RWPE2 (cell line): Measurements from ENCODE around the gene EML1.

Experiments used
- ATAC-seq: fragments of 200-7000 bp; cut with Tn5 transposase; 3 replicates; pipeline ENCODE4 v1.9.1; 2021; ENCODE audit warnings: low read depth
- DNase-seq: peaks from one replicate; pipeline ENCODE4 v3.0.0-alpha.2; 2020; ENCODE audit warnings: low spot score
- H3K27ac ChIP-seq: fragments of 450-650 bp; 2 replicates; pipeline ENCODE4 v1.5.1; 2017; ENCODE audit warnings: mild to moderate bottlenecking; ENCODE audit not compliant: poor library complexity, severe bottlenecking
- H3K27me3 ChIP-seq: fragments of 250-450 bp; sonication (Bioruptor Pico); 2 replicates; pipeline ENCODE4 v1.5.1; 2021; ENCODE audit warnings: mild to moderate bottlenecking, moderate library complexity; ENCODE audit not compliant: insufficient read depth, poor library complexity, severe bottlenecking
- H3K36me3 ChIP-seq: fragments of 250-450 bp; sonication (Bioruptor Pico); 2 replicates; pipeline ENCODE4 v1.5.1; 2020; ENCODE audit warnings: low read depth, mild to moderate bottlenecking, moderate library complexity
- H3K4me1 ChIP-seq: fragments of 250-450 bp; sonication (Bioruptor Pico); 2 replicates; pipeline ENCODE4 v1.5.1; 2021; ENCODE audit warnings: mild to moderate bottlenecking, moderate library complexity; ENCODE audit not compliant: insufficient read depth, poor library complexity, severe bottlenecking
- H3K4me3 ChIP-seq: fragments of 250-450 bp; sonication (Bioruptor Pico); 2 replicates; pipeline ENCODE4 v1.5.1; 2021; ENCODE audit warnings: mild to moderate bottlenecking, moderate library complexity; ENCODE audit not compliant: severe bottlenecking
- H3K9me3 ChIP-seq: fragments of 250-450 bp; sonication (Bioruptor Pico); 2 replicates; pipeline ENCODE4 v1.5.1; 2021; ENCODE audit warnings: mild to moderate bottlenecking, moderate library complexity; ENCODE audit not compliant: severe bottlenecking
- TF ChIP-seq, protein P1 (sequence below): fragments of 450-650 bp; IDR thresholded peaks from one replicate; pipeline ENCODE4 v1.5.1; 2017; ENCODE audit warnings: mild to moderate bottlenecking, moderate library complexity; ENCODE audit not compliant: poor library complexity, severe bottlenecking

The EML1 gene

DNA sequence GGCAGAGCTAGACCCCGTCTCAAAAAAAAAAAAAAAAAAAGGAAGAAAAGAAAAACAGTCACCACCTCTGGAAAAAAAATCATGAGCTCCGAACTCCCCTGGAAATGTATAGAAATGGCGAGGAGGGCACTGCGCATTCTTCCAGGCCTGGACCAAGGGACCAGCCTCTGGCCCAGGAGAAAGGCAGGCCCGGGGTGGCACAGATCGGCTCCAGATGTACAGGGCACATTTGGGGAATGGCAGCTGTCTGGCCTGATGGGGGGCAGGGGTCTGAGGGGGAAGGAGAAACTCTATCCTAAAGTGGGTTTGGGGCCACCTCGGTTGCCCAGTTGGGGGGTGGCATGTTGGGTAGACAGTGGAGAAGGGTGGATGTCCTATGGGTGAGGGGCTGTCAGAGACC is 46.0 kb upstream of the EML1 start:
- Histone ChIP-seq H3K27me3 (no peaks in the 10 kb centered on the region), H3K4me3 (no peak overlapping the region), H3K4me1 (peaks cover 1% of the 10 kb centered on the region)

DNA sequence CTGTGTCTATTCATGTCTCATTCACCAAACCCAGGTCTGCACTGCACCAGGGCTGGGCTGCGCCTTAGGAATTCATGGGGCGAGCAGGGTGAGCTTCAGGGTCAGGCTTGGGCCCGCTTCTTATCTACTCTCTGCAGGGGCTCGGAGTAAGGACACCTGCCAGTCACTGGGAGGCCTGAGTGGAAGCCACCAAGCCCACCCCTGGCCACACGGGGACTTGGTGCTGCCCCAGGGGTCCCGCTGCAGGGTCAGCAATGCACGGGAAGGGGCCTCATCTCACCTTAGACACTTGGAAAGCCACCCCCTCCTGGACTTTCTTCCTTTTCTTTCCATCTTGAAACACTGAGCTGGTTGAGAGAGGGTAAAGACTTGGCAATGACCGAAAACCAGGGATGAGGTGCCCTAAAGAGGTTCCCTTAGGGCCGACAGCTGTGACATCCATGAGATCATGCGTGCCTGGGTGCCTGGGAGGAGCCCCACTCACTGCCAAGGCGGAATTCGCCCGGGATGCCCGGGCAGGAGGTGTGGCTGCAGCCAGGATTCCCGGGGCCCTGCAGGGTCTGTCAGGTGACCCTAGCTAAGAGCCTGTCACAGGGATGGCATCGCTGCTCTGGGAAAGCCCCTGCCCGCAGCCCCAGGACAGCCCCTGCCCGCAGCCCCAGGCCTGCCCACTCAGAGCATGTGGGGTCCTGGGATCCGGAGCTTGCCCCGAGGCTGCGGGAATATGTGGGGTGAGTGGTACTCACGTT is 45.5 kb upstream of the EML1 start:
- Histone ChIP-seq H3K36me3 (no peaks in the 10 kb centered on the region), H3K27me3 (no peaks in the 10 kb centered on the region), H3K4me1 (peaks cover 7% of the 10 kb centered on the region), H3K27ac (no peak overlapping the region), H3K4me3 (no peak overlapping the region), H3K9me3 (no peaks in the 10 kb centered on the region)
- TF ChIP-seq, protein P1, sequence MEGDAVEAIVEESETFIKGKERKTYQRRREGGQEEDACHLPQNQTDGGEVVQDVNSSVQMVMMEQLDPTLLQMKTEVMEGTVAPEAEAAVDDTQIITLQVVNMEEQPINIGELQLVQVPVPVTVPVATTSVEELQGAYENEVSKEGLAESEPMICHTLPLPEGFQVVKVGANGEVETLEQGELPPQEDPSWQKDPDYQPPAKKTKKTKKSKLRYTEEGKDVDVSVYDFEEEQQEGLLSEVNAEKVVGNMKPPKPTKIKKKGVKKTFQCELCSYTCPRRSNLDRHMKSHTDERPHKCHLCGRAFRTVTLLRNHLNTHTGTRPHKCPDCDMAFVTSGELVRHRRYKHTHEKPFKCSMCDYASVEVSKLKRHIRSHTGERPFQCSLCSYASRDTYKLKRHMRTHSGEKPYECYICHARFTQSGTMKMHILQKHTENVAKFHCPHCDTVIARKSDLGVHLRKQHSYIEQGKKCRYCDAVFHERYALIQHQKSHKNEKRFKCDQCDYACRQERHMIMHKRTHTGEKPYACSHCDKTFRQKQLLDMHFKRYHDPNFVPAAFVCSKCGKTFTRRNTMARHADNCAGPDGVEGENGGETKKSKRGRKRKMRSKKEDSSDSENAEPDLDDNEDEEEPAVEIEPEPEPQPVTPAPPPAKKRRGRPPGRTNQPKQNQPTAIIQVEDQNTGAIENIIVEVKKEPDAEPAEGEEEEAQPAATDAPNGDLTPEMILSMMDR, result no peak
- no peak for ATAC-seq
- DNase-seq, result no peak

More for the DNA sequence above, 46.0 kb upstream of the EML1 start:
- no peak for DNase-seq
- H3K27ac ChIP-seq, result no peak overlapping the region
- no peaks in the 10 kb centered on the region for H3K36me3 ChIP-seq
- TF ChIP-seq, protein P1, result no peak
- no peak for ATAC-seq
- H3K9me3 ChIP-seq, result no peaks in the 10 kb centered on the region

DNA sequence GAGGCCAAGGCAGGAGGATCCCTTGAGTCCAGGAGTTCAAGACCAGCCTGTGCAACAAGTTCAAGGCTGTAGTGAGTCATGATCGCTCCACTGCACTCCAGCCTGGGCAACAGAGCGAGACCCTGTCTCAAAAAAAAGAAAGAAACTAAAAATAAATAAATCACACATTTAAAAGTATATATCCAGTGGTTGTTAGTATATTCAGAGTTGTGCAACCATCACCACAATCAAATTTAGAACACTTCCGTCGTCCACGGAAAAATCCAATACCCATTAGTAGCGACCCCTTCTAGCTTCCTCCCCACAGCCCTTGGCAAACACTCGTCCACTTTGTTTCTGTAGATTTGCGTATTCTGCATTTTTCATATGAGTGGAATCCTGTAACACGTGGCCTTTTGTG is 44.7 kb upstream of the EML1 start:
- TF ChIP-seq, protein P1, result no peak
- Histone ChIP-seq H3K27me3 (no peaks in the 10 kb centered on the region), H3K27ac (no peak overlapping the region), H3K36me3 (no peaks in the 10 kb centered on the region), H3K4me3 (no peak overlapping the region), H3K4me1 (peaks cover 13% of the 10 kb centered on the region), H3K9me3 (no peaks in the 10 kb centered on the region)
- no peak for DNase-seq
- no peak for ATAC-seq

DNA sequence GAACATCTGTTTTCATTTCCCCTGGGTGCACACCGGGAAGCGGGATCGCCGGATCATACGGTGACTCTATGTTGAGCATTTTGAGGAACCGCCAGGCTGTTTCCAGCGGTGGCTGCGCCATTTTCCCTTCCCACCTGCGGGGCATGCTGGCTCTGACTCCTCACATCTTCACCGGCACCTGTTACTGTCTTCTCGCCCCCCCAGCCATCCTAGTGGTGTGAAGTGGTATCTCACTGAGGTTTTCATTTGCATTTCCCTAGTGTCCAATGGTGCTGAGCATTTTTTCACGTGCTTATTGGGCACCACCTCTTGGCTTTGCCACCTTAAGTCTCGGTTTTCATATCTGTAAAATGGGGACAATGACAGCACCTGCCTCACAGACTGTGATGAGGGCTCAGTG is 44.1 kb upstream of the EML1 start:
- no peaks in the 10 kb centered on the region for H3K9me3 ChIP-seq

More for the DNA sequence above, 44.1 kb upstream of the EML1 start:
- H3K4me1 ChIP-seq, result peaks cover 15% of the 10 kb centered on the region
- TF ChIP-seq, protein P1, result no peak
- ATAC-seq, result no peak
- H3K27ac ChIP-seq, result no peak overlapping the region
- DNase-seq, result no peak
- H3K36me3 ChIP-seq, result no peaks in the 10 kb centered on the region
- no peak overlapping the region for H3K4me3 ChIP-seq
- H3K27me3 ChIP-seq, result no peaks in the 10 kb centered on the region
